Ovary (tissue), 9 donors: ENCODE results near the gene TNFSF9. TPM values are rescaled to one million over a fixed set of nuclear protein-coding genes. Genes with fewer than 3 reads are reported as not detected.

Experiments
- DNase-seq, 5 donors: peaks; one replicate each; pipeline ENCODE4 v3.0.0-alpha.2; 2019 to 2020
- H3K27ac ChIP-seq, 2 donors: fragments of 200-600 bp; one replicate each; pipeline versions ENCODE4 v1.5.1 to v1.8.0; 2019 to 2022
- H3K27me3 ChIP-seq: fragments of 200-600 bp; one replicate; pipeline ENCODE4 v1.8.0; 2022
- H3K36me3 ChIP-seq: fragments of 200-600 bp; sonication (generic); one replicate; pipeline ENCODE4 v1.5.1; 2019
- H3K4me1 ChIP-seq: one replicate; pipeline ENCODE4 v1.8.1; 2013; ENCODE audit warnings: mild to moderate bottlenecking, moderate library complexity; ENCODE audit not compliant: insufficient read depth
- H3K4me3 ChIP-seq: fragments of 200-600 bp; sonication (generic); one replicate; pipeline ENCODE4 v1.5.1; 2017
- H3K9me3 ChIP-seq, 2 donors: fragments of 200-600 bp in 1 of 2; sonication (generic) in 1 of 2; one replicate each; pipeline versions ENCODE4 v1.5.1 to v1.8.1; 2013 to 2019; ENCODE audit warnings: mild to moderate bottlenecking in 1 of 2, moderate library complexity in 1 of 2
- CTCF ChIP-seq, 3 donors: fragments of 450-650 bp in 2 of 3; fragments of 200-600 bp in 1 of 3; IDR thresholded peaks; one replicate each; pipeline versions ENCODE4 v1.5.1 to v1.8.0; 2016 to 2022; ENCODE audit warnings: antibody characterized with exemption in 3 of 3, mild to moderate bottlenecking in 1 of 3
- EP300 ChIP-seq: sonication (generic); formaldehyde crosslinking; IDR thresholded peaks from one replicate; pipeline ENCODE4 v1.6.1; 2017; ENCODE audit warnings: antibody characterized with exemption
- POLR2A ChIP-seq: fragments of 450-650 bp; IDR thresholded peaks from one replicate; pipeline ENCODE4 v1.6.1; 2017; ENCODE audit warnings: antibody characterized with exemption, mild to moderate bottlenecking, moderate library complexity
- WGBS, 3 donors: extraction: QIAGEN DNeasy Blood & Tissue Kit in 1 of 3; methylation state at CpG; one replicate each; pipeline versions ENCODE4 v1.1.5 to v1.1.7; 2013 to 2017; 5-methylcytosine and 5-hydroxymethylcytosine counted together
- intact Hi-C, 4 donors: fragments of 100-400 bp; cut with DNase I; formaldehyde crosslinking; loops; one replicate each; pipeline versions ENCODE4 v1.11.0 to v1.15.1; 2022 to 2023
- polyA plus RNA-seq, 2 donors: library from polyadenylated mRNA; stranded (reverse); fragments of 200-250 nt in 1 of 2; fragments of 350-450 nt in 1 of 2; fragmentation: Illumina TruSeq in 1 of 2; extraction: RNeasy Lipid Tissue Mini Kit (QIAGEN cat#74804) in 1 of 2; gene quantifications; one replicate each; pipeline ENCODE4 v1.2.3, GENCODE V29; 2013 to 2014
- total RNA-seq, 7 donors: library from RNA; depleted of rRNA in 2 of 7; stranded (reverse); fragments of >200 nt in 2 of 7; fragmentation: NEBNext Ultra II Directional in 3 of 7; extraction: Animal tissue kit (Norgen Biotek cat#: 25700) in 3 of 7; gene quantifications; one replicate each; pipeline versions ENCODE4 v1.1.0 to v1.2.4, GENCODE V29; 2016 to 2023
- donor health status: DM: no; HTN: no; CAD: no; lungs with moderate emphysema.
- donor health status: DM: no; HTN: no; CAD: no.
- donor health status: Bipolar disorder and iron deficiency.
- donor health status: DM: yes; HTN: yes; CAD: no.
- donor health status: DM: no; HTN: no; CAD: no.
- donor health status: DM: yes; HTN: yes; CAD: no.

The TNFSF9 gene
- total and polyA plus RNA-seq, 9 donors = 0.10 to 1.1 (median 0.22) TPM; not detected in 1

DNA sequence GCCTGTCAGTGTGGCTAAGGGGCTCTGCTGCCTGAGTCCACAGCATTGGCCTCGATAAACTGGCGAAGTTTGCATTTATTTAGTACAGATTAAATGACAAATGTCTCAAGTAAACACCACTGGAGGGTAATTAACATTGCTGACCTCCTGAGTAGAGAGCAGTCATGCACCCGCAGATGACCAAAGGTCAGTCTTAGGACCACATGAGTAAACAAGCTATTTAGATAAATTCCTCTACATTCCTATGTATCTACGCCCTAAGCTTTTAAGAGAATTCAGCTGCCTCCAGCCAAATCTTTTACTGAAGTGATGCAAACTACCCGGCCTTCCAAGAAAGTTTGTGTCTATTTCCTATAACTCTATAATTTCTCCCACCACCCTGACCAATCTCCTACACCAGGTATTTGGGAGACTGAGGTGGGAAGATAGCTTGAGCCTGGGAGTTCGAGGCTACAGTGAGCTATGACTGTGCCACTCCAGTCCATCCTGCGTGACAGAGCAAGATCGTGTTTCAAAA is 37.2 kb downstream of the TNFSF9 start:
- Histone ChIP-seq H3K4me1 (no peaks in the 10 kb centered on the region), H3K36me3 (no peaks in the 10 kb centered on the region), H3K27ac (no peak overlapping the region), H3K27me3 (no peaks in the 10 kb centered on the region), H3K4me3 (no peak overlapping the region), H3K9me3 (peaks cover 0 to 3% of the 10 kb centered on the region in 2 donors)
- 54 to 68% (median 63%) methylated on average over 8 of the region's 8 CpGs for WGBS, 3 donors
- TF ChIP-seq CTCF (IDR thresholded peaks at IDR 0.05) = no peak
- no peak for TF ChIP-seq EP300
- TF ChIP-seq POLR2A = no peak
- no peak for DNase-seq
- intact Hi-C loops = no loop called here

GRCh38 chr19:6568816-6569215 is 38.0 kb downstream of the TNFSF9 start:
- no peak for DNase-seq
- intact Hi-C loops = no loop called here
- peaks cover 0 to under 1% of the 10 kb centered on the region in 2 donors for H3K9me3 ChIP-seq
- TF ChIP-seq CTCF (IDR thresholded peaks at IDR 0.05) = no peak
- no peak for TF ChIP-seq EP300
- no peak for TF ChIP-seq POLR2A
- H3K4me3 ChIP-seq = no peak overlapping the region
- H3K4me1 ChIP-seq = no peaks in the 10 kb centered on the region
- H3K27ac ChIP-seq = no peak overlapping the region
- H3K27me3 ChIP-seq = no peaks in the 10 kb centered on the region
- no peaks in the 10 kb centered on the region for H3K36me3 ChIP-seq
- WGBS, 3 donors = 49 to 60% (median 52%) methylated on average over 3 of the region's 3 CpGs

- no peak overlapping the region for H3K27ac ChIP-seq
- no peaks in the 10 kb centered on the region for H3K27me3 ChIP-seq
- H3K4me1 ChIP-seq = no peaks in the 10 kb centered on the region
- no peak overlapping the region for H3K4me3 ChIP-seq
- DNase-seq = no peak
- intact Hi-C loops = no loop called here
- 43 to 89% (median 72%) methylated on average over 3 of the region's 3 CpGs for WGBS, 3 donors
- H3K9me3 ChIP-seq = no peaks in the 10 kb centered on the region
- TF ChIP-seq EP300 (no peak), POLR2A (no peak)
- H3K36me3 ChIP-seq = no peaks in the 10 kb centered on the region
These were observed 39.9 kb downstream of the TNFSF9 start for GRCh38 chr19:6570764-6571163.

DNA sequence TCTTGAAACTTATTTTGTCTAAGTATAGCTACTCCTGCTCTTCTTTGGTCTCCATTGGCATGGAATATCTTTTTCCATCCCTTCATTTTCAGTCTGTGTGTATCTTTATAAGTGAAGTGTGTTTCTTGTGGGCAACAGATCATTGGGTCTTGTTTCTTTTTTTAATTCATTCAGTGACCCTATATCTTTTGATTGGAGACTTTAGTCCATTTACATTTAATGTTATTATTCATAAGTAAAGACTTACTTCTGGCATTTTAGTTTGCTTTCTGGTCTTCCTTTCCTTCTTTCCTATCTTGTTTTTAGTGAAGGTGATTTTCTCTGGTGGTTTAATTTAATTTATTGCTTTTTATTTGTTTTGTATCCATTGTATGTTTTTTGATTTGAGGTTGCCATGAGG is 40.3 kb downstream of the TNFSF9 start:
- no peak for TF ChIP-seq POLR2A
- TF ChIP-seq CTCF (IDR thresholded peaks at IDR 0.05) = no peak
- DNase-seq = no peak
- intact Hi-C loops = no loop called here
- Histone ChIP-seq H3K4me3 (no peak overlapping the region), H3K4me1 (no peaks in the 10 kb centered on the region), H3K36me3 (no peaks in the 10 kb centered on the region), H3K9me3 (no peaks in the 10 kb centered on the region), H3K27me3 (no peaks in the 10 kb centered on the region), H3K27ac (no peak overlapping the region)

- no peak for TF ChIP-seq POLR2A
- TF ChIP-seq EP300 = no peak
- TF ChIP-seq CTCF (IDR thresholded peaks at IDR 0.05) = no peak
- H3K4me1 ChIP-seq = no peaks in the 10 kb centered on the region
- peaks cover 0 to 3% of the 10 kb centered on the region in 2 donors for H3K9me3 ChIP-seq
- no peak for DNase-seq
- H3K27ac ChIP-seq = no peak overlapping the region
- no peaks in the 10 kb centered on the region for H3K36me3 ChIP-seq
- intact Hi-C loops = no loop called here
- no peak overlapping the region for H3K4me3 ChIP-seq
- H3K27me3 ChIP-seq = no peaks in the 10 kb centered on the region
- whole genome bisulfite sequencing, 3 donors = 60 to 74% (median 74%) methylated on average over 4 of the region's 4 CpGs
These were observed 41.4 kb downstream of the TNFSF9 start for GRCh38 chr19:6572217-6572616.
